NCI-H2227 treated with DMSO at 0.1 percent for 48 hours (cell line): ENCODE data around the gene EXOSC2.

ENCODE experiments used
- DNase-seq: peaks from one replicate; lab custom pipeline; 2025; lab: John Stamatoyannopoulos, UW

Gene EXOSC2

DNA sequence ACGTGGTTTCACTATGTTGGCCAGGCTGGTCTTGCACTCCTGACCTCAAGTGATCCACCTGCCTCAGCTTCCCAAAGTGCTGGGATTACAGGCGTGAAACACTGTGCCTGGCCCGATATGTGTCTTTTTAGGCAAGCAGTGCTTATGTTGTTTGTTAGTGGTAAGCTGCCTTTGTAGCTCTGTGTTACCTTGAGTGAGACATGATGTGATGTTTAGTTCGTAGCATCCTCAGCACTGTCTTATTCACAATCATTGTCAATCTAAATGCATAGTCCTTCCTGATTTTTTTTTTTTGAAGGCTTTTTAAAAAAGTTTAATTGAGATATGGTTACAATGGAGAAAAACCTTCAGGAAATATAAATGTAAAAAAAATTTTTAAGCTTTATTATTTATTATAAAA, 45.5 kb downstream of the EXOSC2 start:
- DNase-seq = no peak

DNA sequence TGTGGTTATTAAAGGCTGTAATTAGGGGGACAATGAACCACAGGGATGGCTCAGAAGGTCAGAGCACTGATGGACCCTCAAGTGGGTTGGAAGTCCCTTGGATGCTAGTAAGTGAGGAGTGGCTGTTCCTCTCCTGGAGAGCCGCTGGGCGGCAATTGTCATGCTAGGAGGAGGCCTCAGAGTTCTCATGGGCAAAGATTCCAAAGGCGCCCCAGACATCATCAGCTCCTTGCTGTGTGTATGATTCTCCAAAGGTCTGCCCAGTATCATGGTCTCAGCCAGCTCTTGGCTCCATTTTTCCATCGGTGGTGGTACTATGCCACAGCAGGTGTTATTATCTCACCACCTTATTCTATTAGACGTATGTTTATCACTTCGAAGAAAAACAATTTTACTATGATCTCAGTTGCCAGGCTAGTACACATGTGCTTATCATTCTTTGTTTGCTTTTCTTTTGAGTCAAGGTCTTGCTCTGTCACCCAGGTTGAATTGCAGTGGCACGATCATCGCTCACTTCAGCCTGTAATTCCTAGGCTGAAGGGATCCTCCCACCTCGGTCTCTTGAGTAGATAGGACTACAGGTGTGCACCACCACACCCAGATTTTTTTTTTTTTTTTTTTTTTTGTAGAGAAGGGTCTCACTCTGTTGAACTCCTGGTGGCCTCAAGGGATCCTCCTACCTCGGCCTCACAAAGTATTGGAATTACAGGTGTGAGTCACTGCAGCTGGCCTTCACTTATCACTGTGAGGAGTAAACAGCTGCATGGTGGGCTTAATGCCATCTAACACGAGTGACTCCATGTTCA, 46.8 kb downstream of the EXOSC2 start:
- DNase-seq = peak; percentile 25

DNA sequence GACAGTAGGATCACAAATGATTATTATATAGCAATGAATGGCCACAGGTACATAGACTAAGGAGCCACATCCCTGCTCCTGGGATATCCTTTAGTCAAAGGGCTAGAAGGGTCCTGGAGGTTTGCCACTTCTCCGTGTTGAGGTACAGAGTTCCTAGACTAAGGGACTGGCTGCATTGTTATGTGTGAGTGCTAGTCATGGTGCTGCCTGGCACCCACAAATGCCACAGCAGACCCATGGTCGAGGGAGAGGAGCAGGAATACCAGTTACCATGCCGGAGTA, 47.4 kb downstream of the EXOSC2 start:
- DNase-seq = no peak

DNA sequence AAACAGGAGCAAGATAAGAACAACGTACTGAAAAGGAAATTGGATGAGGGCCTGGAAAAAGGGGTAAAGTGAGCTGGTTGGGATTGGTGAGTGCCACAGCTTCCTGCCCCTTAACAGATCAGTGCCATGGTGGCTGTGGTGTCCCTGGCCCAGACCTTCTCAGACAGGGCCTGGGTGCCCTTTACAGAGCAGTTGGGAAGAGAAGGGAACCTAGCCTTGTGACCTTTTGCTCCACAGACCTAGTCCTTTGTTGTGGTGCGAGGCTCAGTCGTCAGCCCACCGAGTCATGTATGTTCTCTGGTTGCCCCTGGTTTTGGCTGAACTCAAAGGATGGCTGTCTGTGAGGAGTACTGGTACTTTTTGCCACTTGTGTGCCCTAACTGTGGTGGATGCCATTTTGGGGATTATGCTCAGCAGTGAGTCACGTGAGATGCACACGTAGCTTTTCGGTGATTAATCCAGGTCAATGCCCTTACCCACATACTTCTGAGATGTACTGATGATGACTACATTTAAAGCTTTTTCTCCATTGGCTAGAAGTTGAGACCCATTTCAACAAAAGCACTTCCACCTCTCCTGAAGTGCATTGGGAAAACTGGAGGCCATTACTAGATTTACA, 48.4 kb downstream of the EXOSC2 start:
- no peak for DNase-seq

DNA sequence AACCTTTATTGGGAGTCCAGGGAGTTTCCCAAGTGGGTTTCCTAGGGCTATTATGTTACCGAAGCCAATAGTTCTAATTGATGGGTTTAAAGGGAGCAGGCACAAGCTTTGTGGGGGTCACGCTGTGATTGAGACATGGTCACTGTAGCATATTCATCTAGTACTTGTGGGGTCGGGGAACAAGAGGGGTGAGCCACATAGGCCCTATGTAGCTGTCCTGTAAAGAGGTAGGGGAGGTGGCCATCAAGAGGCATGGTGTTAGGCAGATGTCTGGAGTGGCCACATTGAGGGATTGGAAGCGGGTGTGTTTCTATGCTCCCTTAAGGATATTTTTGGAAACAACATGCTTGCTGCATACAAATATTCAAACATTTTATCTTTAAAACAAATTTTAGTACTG, 50.1 kb downstream of the EXOSC2 start:
- no peak for DNase-seq

DNA sequence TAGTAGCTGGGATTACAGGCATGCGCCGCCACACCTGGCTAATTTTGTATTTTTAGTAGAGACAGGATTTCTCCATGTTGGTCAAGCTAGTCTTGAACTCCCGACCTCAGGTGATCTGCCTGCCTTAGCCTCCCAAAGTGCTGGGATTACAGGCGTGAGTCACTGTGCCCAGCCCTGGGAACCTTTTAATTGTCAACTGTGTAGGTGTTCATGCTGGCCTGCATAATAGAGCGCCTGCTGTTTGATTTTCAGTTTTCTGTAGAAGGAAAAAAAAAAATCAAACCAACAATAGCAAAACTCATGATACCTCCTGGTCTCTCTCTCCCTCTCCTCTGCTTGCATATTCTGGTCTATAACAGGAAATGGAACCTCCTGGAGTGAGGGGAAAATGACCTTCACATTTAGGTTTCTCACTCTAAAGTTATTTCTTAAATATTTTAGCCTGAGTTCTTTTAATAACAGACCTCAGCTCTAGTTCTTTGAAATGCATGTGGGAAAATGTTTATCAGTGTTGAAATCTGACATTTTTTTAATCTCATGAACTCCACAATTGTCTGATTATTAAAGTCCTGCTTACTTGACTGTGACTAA, 51.7 kb downstream of the EXOSC2 start:
- DNase-seq = no peak

DNA sequence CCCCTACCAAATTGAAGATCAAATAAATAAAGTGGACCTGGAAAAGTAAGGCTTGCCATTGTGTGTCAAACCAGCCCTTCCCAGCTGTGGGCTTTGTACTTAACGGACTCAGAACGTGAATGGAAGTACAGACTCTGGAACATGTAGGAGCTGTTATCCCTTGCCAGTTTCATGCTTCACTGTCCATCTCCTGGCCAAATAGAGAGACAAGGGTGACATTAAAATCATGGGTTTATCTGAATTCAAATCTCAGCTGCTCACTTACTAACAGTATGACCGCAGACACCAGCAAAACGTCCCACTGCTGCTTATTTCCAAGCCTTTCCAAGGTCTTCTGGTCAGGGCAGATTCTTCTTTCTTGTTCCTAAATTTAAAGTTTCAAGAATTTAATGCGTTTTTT, 52.2 kb downstream of the EXOSC2 start:
- no peak for DNase-seq

DNA sequence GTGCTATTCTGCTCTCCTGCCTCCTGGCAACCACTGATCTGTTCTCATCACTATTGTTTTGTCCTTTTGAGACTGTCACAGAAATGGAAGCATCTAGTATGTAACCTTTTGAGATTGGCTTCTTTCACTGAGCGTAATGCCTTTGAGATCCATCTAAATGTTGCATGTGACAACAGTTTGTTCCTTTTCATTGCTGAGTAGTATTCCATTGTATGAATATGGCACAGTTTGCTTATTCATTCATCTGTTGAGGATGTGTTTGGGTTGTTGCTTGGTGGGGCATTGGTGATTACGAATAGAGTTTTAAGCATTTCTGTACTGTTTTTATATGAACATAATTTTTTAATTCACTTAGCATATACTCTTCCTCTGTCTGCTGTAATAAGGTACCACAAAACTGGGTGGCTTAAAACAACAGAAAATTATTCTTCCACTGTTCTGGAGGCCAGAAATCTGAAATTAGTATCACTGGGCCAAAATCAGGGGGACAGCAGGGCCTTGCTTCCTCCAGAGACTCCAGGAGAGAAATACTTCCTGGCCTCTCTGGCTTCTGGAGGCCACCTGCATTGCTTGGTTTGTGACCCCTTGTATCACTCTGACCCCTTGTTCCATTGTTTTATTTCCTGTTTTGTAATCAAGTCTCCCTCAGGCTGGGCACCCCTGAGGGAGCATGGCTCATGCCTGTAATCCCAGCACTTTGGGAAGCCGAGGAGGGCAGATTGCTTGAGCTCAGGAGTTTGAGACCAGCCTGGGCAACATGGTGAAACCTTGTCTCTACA, 53.0 kb downstream of the EXOSC2 start:
- DNase-seq = no peak

DNA sequence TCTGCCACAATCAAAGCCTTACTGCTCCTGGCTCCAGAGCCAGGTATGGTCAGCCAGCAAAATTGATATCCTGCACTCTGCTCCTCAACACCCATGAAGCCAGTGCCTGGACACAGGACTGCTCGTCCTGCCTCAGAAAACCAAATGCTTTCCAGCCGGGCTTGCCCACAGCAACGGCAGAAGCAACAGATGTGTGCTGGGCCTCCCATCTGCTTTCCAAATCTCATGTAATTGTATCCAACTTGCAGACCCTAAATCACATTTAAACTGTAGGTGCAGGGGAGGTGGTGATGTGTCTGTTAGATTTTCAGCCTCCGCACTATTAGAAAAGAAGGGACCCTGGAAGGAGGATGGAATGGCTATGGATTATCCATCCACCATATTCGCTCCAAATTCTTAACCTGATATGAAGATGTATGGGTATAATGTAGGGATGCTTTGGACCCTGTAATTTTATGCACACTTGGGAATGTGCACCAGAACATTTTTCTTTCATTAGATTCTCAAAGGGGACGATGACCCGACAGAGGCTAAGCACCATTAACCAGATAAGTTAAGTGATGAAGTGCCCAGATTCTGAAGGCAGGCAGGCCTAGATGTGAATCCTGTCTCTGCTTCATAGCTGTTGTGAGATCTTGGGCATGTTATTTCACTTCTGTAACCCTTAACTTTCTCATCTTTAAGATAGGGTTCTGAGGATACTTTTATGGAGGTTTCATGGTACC, 58.2 kb downstream of the EXOSC2 start:
- no peak for DNase-seq
